Caki2 (cell line): ENCODE data around the gene ZNF431. TPM values are rescaled to one million over a fixed set of nuclear protein-coding genes. Genes with fewer than 3 reads are reported as not detected.
A peak's percentile ranks its signal among the peaks of the same experiment; 100 is the strongest.

Source experiments
- DNase-seq: peaks from one replicate; pipeline ENCODE4 v3.0.0-alpha.2; 2015; ENCODE audit warnings: low read depth
- in situ Hi-C: cut with HindIII; loops from 2 replicates; pipeline ENCODE4 v1.10.0; 2016; ENCODE audit warnings: low sequenced_read_pairs, low pct_unique_long_range_greater_than_20kb, mixed read lengths
- total RNA-seq: library from RNA; depleted of rRNA; stranded (reverse); fragments of >200 nt; shearing (Covaris generic); gene quantifications from 2 replicates; pipeline ENCODE4 v1.2.3, GENCODE V29; 2014; ENCODE audit warnings: low replicate concordance; rRNA removed

ZNF431 gene
- total RNA-seq, result 1.7 and 4.4 TPM in 2 replicates

DNA sequence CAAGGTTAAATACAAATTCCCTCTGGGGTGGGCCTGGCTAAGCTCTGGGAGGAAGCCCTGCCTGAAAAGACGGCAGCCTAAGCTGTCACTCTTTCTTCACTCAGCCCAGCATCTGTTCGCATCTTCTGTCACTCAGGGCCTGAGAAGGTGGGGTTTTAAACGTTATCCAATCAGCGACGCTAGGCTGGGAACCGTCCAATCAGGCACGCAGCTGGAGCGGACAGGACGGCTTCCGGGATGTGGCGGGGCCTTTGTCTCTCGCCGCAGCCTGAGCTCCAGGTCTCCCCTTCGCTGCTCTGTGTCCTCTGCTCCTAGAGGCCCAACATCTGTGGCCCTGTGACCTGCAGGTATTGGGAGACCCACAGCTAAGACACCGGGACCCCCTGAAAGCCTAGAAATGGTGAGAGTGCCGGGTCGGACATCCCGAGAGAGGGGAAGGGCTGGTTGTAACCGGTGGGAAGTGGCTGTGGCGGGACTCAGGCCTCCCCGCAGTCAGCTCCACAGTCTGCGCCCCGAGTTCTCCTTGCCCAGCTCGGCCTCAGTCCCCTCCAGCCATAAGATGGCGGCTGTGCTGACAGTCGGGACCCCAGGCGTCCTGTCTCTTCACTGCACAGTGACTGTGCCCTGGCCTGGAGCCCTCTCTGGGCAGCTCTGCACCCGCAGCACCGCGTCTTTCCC lies at the start of gene ZNF431:
TSS of gene ZNF431 (plus strand) at position 254 of the 678 bp plus-strand sequence. CDS start at position 398, 144 bp downstream.
- in situ Hi-C loops, result loop anchor here (10.0 kb wide), 1 partner anchor 57 kb away; the partner anchor contains the start of gene ZNF714
- DNase-seq, result peak; percentile 89

DNA sequence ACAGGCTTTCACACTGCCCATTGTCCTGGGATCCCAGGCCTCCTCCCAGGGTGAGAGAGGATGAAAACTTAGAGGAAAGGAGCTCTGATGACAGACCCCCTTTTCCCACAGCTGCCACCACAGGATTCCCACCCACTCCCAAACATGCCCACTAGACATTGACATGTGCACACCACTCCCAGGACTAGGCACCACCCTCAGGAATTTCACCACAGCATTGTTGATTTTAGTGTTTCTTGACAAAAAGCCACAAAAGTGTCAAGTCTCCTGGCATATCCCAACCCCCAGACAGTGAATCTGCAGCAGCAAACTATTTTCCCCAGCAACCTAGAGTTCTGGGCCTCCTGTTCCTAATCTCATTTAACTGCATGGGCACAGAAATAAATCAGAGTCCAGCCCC lies 49.7 kb upstream of the ZNF431 start:
- in situ Hi-C loops, result no loop called here
- DNase-seq, result no peak

DNA sequence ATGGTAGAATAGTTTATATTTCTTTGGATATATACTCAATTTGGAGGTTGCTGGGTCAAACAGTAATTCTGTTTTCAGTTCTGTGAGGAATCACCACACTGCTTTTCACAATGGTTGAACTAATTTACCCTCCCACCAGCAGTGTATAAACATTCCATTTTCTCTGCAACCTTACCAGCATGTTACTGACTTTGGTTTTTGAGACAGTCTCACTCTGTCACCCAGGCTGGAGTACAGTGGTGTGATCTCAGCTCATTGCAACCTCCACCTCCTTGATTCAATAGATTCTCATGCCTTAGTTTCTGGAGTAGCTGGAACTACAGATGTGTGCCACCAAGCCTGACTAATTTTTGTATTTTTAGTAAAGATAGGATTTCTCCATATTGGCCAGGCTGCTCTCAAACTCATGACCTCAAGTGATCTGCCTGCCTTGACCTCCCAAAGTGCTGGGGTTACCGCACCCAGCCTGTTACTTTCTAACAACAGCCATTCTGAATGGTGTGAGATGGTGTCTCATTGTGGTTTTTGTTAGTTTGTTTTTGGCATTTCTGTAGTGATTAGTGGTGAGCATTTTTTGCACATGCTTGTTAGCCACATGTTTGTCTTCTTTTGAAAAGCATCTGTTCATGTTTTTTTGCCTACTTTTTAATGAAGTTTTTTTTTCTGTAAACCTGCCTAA lies 47.4 kb upstream of the ZNF431 start:
- in situ Hi-C loops, result no loop called here
- DNase-seq, result no peak

GRCh38 chr19:21098291-21098690 lies 43.5 kb upstream of the ZNF431 start:
- DNase-seq, result no peak
- in situ Hi-C loops, result no loop called here

DNA sequence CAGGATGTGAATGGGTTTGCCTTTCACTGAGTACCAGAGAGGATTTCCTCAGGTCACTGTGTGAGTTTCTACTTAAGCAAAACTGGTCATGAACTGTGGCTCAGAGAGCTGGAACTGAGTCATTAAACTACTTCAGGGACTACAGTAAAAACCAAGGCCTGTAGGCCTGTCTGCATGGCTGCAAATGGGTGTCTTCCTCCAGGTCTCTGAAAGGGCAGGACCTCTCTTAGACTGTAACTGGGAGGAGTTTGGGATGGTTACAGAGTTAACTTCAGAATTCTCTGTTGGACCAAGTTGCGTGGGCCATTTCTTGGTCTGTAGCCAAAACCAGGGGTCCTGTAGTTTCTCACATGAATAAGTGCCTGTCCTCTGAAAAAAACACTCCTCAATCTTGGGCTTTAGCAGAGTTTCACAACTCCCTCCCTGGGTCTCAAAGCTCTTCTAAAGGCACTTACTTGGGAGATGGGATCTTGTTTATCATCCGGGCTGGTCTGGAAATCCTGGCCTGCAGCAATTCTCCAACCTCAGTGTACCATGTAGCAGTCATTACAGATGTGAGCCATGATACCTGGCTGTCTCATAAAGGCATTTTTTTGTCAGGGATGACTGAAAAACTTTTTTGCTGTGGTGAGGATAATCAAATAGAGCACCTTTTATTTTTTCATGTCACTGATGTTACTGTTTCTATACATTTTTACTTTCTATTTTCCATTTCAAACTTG lies 40.2 kb upstream of the ZNF431 start:
- in situ Hi-C loops, result no loop called here
- DNase-seq, result no peak

DNA sequence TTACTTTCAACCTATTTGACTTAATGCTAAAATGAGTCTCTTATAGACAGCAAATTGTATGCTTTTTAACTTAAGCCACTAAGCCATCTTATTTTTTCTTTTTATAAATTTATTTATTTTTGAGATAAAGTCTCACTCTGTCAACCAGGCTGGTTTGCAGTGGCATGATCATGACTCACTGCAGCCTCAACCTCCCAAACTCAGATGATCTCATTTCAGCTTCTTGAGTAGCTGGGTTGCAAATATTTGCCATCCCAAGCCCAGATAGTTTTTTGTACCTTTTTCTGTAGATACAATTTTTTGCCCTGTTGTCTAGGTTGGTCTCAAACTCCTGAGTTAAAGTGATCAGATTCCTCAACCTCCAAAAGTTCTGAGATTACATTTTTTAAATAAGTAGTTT lies 32.7 kb upstream of the ZNF431 start:
- in situ Hi-C loops, result no loop called here
- no peak for DNase-seq

DNA sequence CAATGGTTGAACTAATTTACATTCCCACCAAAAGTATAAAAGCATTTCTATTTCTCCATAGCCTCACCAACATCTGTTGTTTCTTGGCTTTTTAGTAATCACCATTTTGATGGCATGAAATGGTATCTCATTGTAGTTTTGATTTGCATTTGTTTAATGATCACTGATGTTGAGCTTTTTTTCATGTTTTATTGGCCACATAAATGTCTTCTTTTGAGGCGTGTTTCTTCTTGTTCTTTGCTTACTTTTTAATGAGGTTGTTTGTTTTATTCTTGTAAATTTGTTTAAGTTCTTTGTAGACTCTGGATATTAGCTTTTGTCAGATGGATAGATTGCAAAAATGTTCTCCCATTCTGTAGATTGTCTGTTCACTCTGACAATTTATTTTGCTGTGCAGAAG lies 31.7 kb upstream of the ZNF431 start:
- no peak for DNase-seq
- in situ Hi-C loops, result no loop called here

- no peak for DNase-seq
- in situ Hi-C loops, result no loop called here
These were observed 26.4 kb upstream of the ZNF431 start for GRCh38 chr19:21115430-21115829.

DNA sequence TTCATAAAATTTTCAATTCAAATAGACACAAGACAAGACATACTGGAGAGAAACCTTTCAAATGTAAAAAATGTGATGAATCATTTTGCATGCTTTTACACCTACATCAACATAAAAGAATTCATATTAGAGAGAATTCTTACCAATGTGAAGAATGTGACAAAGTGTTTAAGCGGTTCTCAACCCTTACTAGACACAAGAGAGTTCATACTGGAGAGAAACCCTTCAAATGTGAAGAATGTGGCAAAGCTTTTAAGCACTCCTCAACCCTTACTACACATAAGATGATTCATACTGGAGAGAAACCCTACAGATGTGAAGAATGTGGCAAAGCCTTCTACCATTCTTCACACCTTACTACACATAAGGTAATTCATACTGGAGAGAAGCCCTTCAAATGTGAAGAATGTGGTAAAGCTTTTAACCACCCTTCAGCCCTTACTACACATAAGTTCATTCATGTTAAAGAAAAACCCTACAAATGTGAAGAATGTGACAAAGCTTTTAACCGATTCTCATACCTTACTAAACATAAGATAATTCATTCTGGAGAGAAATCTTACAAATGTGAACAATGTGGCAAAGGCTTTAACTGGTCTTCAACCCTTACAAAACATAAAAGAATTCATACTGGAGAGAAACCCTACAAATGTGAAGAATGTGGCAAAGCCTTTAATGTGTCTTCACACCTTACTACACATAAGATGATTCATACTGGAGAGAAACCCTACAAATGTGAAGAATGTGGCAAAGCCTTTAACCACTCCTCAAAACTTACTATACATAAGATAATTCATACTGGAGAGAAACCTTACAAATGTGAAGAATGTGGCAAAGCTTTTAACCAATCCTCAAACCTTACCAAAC lies 24.6 kb upstream of the ZNF431 start:
- no peak for DNase-seq
- in situ Hi-C loops, result no loop called here

- no peak for DNase-seq
- in situ Hi-C loops, result no loop called here
These were observed 15.8 kb upstream of the ZNF431 start for GRCh38 chr19:21126078-21126477.

DNA sequence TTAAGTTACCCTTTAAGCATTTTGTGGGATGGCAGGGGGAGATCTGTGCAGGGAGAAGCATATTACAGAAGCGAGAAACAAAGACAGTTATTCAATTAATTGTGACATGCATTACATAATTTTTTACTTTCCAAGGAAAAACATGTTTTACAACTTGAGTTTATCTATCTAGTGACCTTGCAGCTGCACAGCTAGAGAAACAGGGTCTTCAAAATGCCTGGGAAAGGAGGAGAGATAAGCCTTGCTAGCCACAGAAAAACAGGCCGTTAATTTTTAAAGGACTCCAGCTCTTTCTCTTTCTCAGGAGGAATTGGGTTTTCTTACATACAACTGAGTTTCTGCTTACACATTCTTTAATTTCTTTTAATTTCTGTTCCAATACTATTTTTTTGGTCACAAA lies 14.8 kb upstream of the ZNF431 start:
- no peak for DNase-seq
- in situ Hi-C loops, result no loop called here

- in situ Hi-C loops, result no loop called here
- DNase-seq, result no peak
These were observed 13.9 kb upstream of the ZNF431 start for GRCh38 chr19:21127898-21128297.

DNA sequence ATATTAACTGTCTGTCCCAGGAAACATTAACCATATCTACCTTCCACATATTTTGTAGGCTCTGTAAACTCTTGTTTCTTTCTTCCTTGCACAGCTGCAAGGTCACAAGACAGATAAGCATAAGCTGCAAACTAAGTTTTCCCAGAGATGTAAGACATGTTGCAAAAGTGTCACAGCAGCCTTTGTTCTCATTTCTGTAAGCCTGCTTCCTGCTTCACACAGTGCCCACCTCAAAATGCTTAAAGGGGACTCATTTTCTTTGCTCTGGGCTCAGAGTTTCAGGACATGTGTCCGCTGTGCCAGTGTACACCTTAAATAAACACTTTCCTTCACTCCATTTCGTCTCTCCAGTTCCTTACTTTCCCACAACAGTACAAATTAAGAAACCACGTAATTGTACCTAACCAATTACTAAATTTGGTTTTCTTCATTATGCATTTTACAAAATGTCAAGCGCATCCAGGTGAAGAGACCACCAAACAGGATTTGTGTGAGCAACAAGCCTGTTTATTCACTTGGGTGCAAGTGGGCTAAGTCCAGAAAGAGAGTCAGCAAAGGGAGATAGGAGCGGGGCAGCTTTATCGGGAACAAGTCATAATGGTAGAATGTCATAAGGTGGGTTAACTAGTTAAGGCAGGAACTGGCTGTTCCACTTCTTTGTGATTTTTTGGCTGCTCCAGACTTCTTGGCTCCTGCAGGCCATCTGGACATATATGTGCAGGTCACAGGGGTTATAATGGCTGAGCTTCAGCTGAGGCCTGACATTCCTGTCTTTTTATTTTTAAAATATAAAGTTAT lies 12.7 kb upstream of the ZNF431 start:
- no peak for DNase-seq
- in situ Hi-C loops, result no loop called here

DNA sequence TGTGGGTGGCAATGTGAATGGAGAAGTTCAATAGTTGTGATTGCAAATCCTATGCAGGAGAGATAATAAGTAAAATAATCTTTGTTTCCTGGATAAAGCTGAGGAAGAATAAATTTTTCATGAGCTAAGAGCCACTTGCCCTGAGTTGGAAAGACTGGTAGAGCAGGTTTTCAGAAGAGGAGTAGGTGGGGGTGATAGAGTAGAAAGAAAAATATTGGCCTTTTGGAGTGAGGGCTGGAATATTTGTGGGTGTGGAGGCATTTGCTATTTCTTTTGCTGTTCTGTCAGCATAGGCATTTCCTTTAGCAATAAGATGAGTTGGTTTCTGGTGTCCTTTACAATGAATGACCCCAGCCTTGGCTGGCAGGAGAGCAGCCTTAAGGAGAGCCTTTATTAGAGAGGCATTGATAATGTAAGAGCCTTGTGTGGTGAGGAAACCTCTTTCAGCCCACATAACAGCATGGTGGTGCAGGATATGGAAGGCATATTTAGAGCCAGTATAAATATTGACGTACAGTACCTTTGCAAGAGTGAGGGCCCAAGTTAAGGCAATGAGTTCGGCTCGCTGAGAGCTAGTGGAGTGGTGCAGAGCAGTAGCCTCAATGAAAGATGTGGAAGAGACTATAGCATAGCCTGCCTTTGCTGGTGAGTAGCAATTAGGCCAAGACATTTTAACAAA lies 11.6 kb upstream of the ZNF431 start:
- DNase-seq, result no peak
- in situ Hi-C loops, result no loop called here

- DNase-seq, result no peak
- in situ Hi-C loops, result no loop called here
These were observed 8.2 kb upstream of the ZNF431 start for GRCh38 chr19:21133633-21134032.

DNA sequence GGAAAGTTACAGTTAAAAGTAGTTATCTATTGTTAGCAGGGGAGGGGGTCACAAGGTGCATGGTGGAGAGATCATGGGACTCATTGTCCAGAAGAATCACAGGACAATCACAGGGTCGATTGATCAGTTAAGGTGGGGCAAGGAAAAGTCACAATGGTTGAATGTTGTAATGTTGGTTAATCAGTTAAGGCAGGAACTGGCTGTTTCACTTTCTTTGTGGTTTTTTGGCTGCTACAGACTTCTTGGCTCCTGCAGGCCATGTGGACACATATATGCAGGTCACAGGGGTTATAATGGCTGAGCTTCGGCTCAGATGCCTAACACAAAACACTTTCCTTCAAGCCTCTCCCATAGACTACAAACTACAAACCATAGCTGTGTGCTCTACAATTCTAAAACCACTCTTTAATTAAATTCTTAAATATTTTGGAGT lies 6.9 kb upstream of the ZNF431 start:
- in situ Hi-C loops, result no loop called here

DNA sequence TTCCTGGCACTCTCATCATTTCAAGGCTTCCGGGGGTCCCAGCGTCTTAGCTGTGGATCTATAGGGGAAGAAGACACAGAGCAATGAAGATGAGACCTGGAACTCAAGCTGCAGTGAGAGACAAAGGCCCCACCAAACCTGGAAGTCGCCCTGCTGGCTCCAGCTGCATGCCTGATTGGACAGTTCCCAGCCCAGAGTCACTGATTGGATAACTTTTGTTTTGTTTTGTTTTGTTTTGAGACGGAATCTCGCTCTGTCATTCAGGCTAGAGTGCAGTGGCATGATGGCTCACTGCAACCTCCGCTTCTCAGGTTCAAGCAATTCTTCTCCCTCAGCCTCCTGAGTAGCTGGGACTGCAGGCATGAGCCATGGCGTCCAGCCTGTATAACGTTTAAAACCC lies 6.4 kb upstream of the ZNF431 start:
- in situ Hi-C loops, result no loop called here
- no peak for DNase-seq

More for the DNA sequence above, 6.9 kb upstream of the ZNF431 start:
- DNase-seq, result no peak
